Measurements from ENCODE around the gene DNAH17.

DNAH17 gene

DNA sequence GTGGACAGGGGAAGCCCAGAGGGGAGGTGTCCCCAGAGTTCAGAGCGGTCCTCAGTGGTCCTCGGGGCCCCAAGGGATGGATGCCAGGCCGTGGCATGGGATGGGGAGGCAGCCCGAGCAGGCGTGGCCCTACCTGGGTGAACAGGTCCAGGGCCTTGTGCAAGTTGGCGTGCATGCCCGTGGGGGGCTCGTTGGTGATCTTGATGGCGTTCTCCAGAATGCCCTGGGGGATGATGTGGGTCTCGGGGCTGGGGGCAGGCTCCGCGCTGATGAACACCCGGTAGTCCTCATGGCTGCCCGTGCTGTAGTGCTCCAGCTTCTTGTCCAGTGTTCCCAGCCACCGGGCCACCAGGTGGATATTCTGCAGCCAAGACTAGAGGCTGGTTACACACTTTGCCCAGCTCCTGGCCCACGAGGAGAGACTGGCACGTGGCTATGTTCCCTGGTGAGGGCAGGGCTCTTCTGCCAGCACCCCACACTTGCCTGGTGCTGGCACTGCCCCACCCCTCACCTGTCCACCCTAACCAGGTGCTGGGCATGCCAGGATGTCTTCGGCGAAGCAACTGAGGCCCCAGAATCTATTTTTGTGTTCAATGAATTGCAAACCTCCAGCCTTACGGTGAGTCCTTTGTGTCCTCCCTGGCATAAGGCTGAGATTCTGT, 139.6 kb downstream of the DNAH17 start:
- H2AFZ ChIP-seq (ENCODE audit: low read length) = no peak overlapping the region
- H3K4me3 ChIP-seq (ENCODE audit: low read length) = no peak overlapping the region
- H3K27me3 ChIP-seq (replicated peaks; ENCODE audit: insufficient read depth, low read length) = peaks cover 25% of the 10 kb centered on the region
- H3K36me3 ChIP-seq (replicated peaks; ENCODE audit: insufficient read depth, low read length) = no peaks in the 10 kb centered on the region
- no peaks in the 10 kb centered on the region for H3K79me2 ChIP-seq (ENCODE audit: low read length)
- H3K4me2 ChIP-seq (ENCODE audit: low read depth, low read length) = no peak overlapping the region
- no peak for DNase-seq
- no peaks in the 10 kb centered on the region for H4K20me1 ChIP-seq (ENCODE audit: insufficient read depth, low read length)
- H3K27ac ChIP-seq (ENCODE audit: low read length) = no peak overlapping the region
- no peaks in the 10 kb centered on the region for H3K9me3 ChIP-seq (replicated peaks; ENCODE audit: insufficient read depth, low read length)
- H3K9ac ChIP-seq (ENCODE audit: low read length) = no peak overlapping the region
- no peaks in the 10 kb centered on the region for H3F3A ChIP-seq (ENCODE audit: insufficient read depth, low read length)
- no peaks in the 10 kb centered on the region for H3K9me2 ChIP-seq (replicated peaks; ENCODE audit: insufficient read depth, low read length)
- H3K4me1 ChIP-seq (ENCODE audit: low read length) = no peaks in the 10 kb centered on the region
- TF ChIP-seq EZH2 (optimal IDR thresholded peaks at IDR 0.05; ENCODE audit: low read depth, low read length) = no peak
- no peak for TF ChIP-seq EZH2phosphoT487 (IDR thresholded peaks at IDR 0.05; ENCODE audit: low read length)
- TF ChIP-seq, protein P1, sequence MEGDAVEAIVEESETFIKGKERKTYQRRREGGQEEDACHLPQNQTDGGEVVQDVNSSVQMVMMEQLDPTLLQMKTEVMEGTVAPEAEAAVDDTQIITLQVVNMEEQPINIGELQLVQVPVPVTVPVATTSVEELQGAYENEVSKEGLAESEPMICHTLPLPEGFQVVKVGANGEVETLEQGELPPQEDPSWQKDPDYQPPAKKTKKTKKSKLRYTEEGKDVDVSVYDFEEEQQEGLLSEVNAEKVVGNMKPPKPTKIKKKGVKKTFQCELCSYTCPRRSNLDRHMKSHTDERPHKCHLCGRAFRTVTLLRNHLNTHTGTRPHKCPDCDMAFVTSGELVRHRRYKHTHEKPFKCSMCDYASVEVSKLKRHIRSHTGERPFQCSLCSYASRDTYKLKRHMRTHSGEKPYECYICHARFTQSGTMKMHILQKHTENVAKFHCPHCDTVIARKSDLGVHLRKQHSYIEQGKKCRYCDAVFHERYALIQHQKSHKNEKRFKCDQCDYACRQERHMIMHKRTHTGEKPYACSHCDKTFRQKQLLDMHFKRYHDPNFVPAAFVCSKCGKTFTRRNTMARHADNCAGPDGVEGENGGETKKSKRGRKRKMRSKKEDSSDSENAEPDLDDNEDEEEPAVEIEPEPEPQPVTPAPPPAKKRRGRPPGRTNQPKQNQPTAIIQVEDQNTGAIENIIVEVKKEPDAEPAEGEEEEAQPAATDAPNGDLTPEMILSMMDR (IDR thresholded peaks at IDR 0.05; ENCODE audit: low read length) = no peak

DNA sequence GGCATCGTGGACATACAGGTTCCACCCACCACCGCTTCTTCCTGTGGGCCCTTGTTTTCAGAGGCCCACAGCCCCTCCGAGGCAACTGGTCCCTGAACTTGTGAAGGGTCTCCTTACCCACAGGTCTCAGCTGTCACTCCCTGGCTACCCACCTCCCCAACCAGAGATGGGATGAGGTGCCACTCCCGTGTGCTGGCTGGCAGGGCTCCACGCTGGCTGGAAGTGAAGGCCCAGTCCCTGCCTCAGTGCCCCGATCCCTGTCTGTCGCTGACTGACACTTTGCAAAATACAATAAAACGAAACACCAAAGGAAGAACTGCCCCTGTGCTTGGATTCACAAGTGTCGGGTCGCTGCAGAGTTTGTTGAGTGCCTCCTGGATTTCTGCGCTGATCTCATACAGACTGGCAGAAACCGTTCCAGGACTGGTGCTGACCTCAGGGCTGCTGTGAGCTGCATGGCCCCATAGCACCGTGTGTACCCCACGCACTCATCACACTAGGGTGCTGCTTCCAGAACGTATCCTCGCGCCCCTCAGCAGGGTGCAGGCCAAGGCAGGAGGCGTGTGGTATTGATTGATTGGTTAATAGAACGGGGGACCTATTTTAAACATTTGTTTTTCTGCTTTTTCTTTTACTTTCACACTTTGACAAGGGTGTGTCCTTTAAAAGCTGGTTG, 141.7 kb downstream of the DNAH17 start:
- no peak overlapping the region for H3K4me3 ChIP-seq (ENCODE audit: low read length)
- H3K9me3 ChIP-seq (replicated peaks; ENCODE audit: insufficient read depth, low read length) = no peaks in the 10 kb centered on the region
- H3K4me2 ChIP-seq (ENCODE audit: low read depth, low read length) = no peak overlapping the region
- H3K9me2 ChIP-seq (replicated peaks; ENCODE audit: insufficient read depth, low read length) = no peaks in the 10 kb centered on the region
- no peaks in the 10 kb centered on the region for H3K4me1 ChIP-seq (ENCODE audit: low read length)
- H3K27me3 ChIP-seq (replicated peaks; ENCODE audit: insufficient read depth, low read length) = peaks cover 10% of the 10 kb centered on the region; the same call in 1 of the 2 replicates
- TF ChIP-seq, protein P1 (IDR thresholded peaks at IDR 0.05; ENCODE audit: low read length) = no peak
- TF ChIP-seq EZH2phosphoT487 (IDR thresholded peaks at IDR 0.05; ENCODE audit: low read length) (no peak), EZH2 (optimal IDR thresholded peaks at IDR 0.05; ENCODE audit: low read depth, low read length) (no peak)
- H2AFZ ChIP-seq (ENCODE audit: low read length) = no peak overlapping the region
- H3F3A ChIP-seq (ENCODE audit: insufficient read depth, low read length) = no peaks in the 10 kb centered on the region
- no peaks in the 10 kb centered on the region for H3K36me3 ChIP-seq (replicated peaks; ENCODE audit: insufficient read depth, low read length)
- H3K9ac ChIP-seq (ENCODE audit: low read length) = no peak overlapping the region
- H3K27ac ChIP-seq (ENCODE audit: low read length) = no peak overlapping the region
- no peaks in the 10 kb centered on the region for H4K20me1 ChIP-seq (ENCODE audit: insufficient read depth, low read length)
- DNase-seq = no peak
- H3K79me2 ChIP-seq (ENCODE audit: low read length) = no peaks in the 10 kb centered on the region

- Histone ChIP-seq H3K4me1 (ENCODE audit: low read length) (no peaks in the 10 kb centered on the region), H4K20me1 (ENCODE audit: insufficient read depth, low read length) (no peaks in the 10 kb centered on the region), H3K9me2 (replicated peaks; ENCODE audit: insufficient read depth, low read length) (no peaks in the 10 kb centered on the region), H2AFZ (ENCODE audit: low read length) (no peak overlapping the region), H3K9ac (ENCODE audit: low read length) (no peak overlapping the region), H3K4me3 (ENCODE audit: low read length) (no peak overlapping the region), H3K36me3 (replicated peaks; ENCODE audit: insufficient read depth, low read length) (no peaks in the 10 kb centered on the region), H3K9me3 (replicated peaks; ENCODE audit: insufficient read depth, low read length) (no peaks in the 10 kb centered on the region), H3K27me3 (replicated peaks; ENCODE audit: insufficient read depth, low read length) (peaks cover 10% of the 10 kb centered on the region; the same call in 1 of the 2 replicates), H3K27ac (ENCODE audit: low read length) (no peak overlapping the region), H3K79me2 (ENCODE audit: low read length) (no peaks in the 10 kb centered on the region), H3F3A (ENCODE audit: insufficient read depth, low read length) (no peaks in the 10 kb centered on the region), H3K4me2 (ENCODE audit: low read depth, low read length) (no peak overlapping the region)
- no peak for DNase-seq
- TF ChIP-seq EZH2 (optimal IDR thresholded peaks at IDR 0.05; ENCODE audit: low read depth, low read length) (no peak), EZH2phosphoT487 (IDR thresholded peaks at IDR 0.05; ENCODE audit: low read length) (no peak)
- TF ChIP-seq, protein P1 (IDR thresholded peaks at IDR 0.05; ENCODE audit: low read length) = no peak
Observed at GRCh38 chr17:78434455-78435329, 142.5 kb downstream of the DNAH17 start.

All from MM.1S (cell line).